ENCODE measurements around the gene APCDD1L.
"Not testable (repeated sequence)": the region's sequence is repeated elsewhere in the genome, so short reads cannot be mapped to it uniquely, and the experiment has no call there.

The APCDD1L gene

GRCh38 chr20:58506999-58507398 is 8.2 kb downstream of the APCDD1L start:
- not testable (repeated sequence) for H2AFZ ChIP-seq (ENCODE audit: low read length); H2AK5ac ChIP-seq (ENCODE audit: low read depth, low read length); H3K9me3 ChIP-seq (replicated peaks in 1 of 2; ENCODE audit: control insufficient read depth in 2 of 2, insufficient read depth in 1 of 2, low read depth in 1 of 2, low read length in 2 of 2); H4K8ac ChIP-seq (ENCODE audit: low read depth, low read length); H3K36me3 ChIP-seq (replicated peaks in 1 of 2; ENCODE audit: control insufficient read depth in 2 of 2, insufficient read depth in 2 of 2, low read length in 2 of 2); H2BK15ac ChIP-seq (ENCODE audit: low read length); H3K14ac ChIP-seq (ENCODE audit: low read length); H4K91ac ChIP-seq (ENCODE audit: low read depth, low read length, poor library complexity); H3K4me2 ChIP-seq (ENCODE audit: insufficient read depth, low read length, poor library complexity, severe bottlenecking); H2BK120ac ChIP-seq (ENCODE audit: low read depth, low read length); H3K23ac ChIP-seq (ENCODE audit: low read depth, low read length, poor library complexity); H3K27ac ChIP-seq (replicated peaks; ENCODE audit: low read length); H3K4me3 ChIP-seq (ENCODE audit: low read length in 2 of 2); H3K18ac ChIP-seq (ENCODE audit: low read length); H2BK12ac ChIP-seq (ENCODE audit: low read length); DNase-seq (ENCODE audit: low spot score); H3K79me1 ChIP-seq (ENCODE audit: low read depth, low read length); H2BK5ac ChIP-seq (ENCODE audit: low read length); H3K4ac ChIP-seq (ENCODE audit: low read length); H3K4me1 ChIP-seq (ENCODE audit: control insufficient read depth in 2 of 2, insufficient read depth in 1 of 2, low read depth in 1 of 2, low read length in 2 of 2)
- Histone ChIP-seq H3K27me3 (ENCODE audit: control insufficient read depth in 3 of 3, insufficient read depth in 3 of 3, low read depth in 1 of 3, low read length in 3 of 3) (peaks cover 0 to 14% (median 0%) of the 10 kb centered on the region in 3 experiments), H3K9ac (ENCODE audit: low read depth, low read length, poor library complexity) (peak overlapping the region; percentile 21)
- WGBS, 2 donors (ENCODE audit: extremely low coverage in 2 of 2, insufficient read length in 2 of 2, insufficient replicate concordance in 1 of 2): no CpG with 5 or more reads among the region's 3 CpGs

DNA sequence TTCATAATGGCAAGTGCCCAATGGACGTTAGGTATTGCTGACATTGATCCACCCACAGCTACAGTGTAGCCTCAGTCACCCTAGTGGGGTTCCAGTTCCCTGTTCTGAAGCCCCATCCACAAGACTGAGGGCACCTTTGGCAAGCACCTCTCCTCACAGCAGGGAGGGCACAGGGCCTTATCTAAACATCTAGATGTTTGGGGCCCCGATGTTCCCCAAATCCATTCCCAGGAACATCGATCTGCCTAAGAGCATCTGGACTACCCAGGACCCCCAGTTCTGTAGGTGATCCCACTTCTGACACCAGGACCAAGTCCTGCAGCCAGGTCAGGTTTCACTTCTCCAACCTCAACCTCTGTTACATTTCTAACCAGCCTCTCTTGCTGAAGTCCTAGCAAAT is 10.6 kb downstream of the APCDD1L start:
- H3K23ac ChIP-seq (ENCODE audit: low read depth, low read length, poor library complexity): no peak overlapping the region
- no peak overlapping the region for H3K9ac ChIP-seq (ENCODE audit: low read depth, low read length, poor library complexity)
- no peak overlapping the region for H4K8ac ChIP-seq (ENCODE audit: low read depth, low read length)
- H3K4me3 ChIP-seq (ENCODE audit: low read length in 2 of 2): no peak overlapping the region
- no peak overlapping the region for H3K14ac ChIP-seq (ENCODE audit: low read length)
- H3K79me1 ChIP-seq (ENCODE audit: low read depth, low read length): no peaks in the 10 kb centered on the region
- H3K4me1 ChIP-seq (ENCODE audit: control insufficient read depth in 2 of 2, insufficient read depth in 1 of 2, low read depth in 1 of 2, low read length in 2 of 2): no peaks in the 10 kb centered on the region
- WGBS, 2 donors (ENCODE audit: extremely low coverage in 2 of 2, insufficient read length in 2 of 2, insufficient replicate concordance in 1 of 2): no CpG with 5 or more reads among the region's 3 CpGs
- H2BK120ac ChIP-seq (ENCODE audit: low read depth, low read length): no peak overlapping the region
- H2AK5ac ChIP-seq (ENCODE audit: low read depth, low read length): no peak overlapping the region
- H3K4me2 ChIP-seq (ENCODE audit: insufficient read depth, low read length, poor library complexity, severe bottlenecking): no peak overlapping the region
- H2BK12ac ChIP-seq (ENCODE audit: low read length): no peak overlapping the region
- no peak overlapping the region for H4K91ac ChIP-seq (ENCODE audit: low read depth, low read length, poor library complexity)
- no peak overlapping the region for H2BK15ac ChIP-seq (ENCODE audit: low read length)
- no peak for DNase-seq (ENCODE audit: low spot score)
- no peak overlapping the region for H3K18ac ChIP-seq (ENCODE audit: low read length)
- H3K27ac ChIP-seq (replicated peaks; ENCODE audit: low read length): no peak overlapping the region
- H2AFZ ChIP-seq (ENCODE audit: low read length): no peak overlapping the region
- H3K27me3 ChIP-seq (ENCODE audit: control insufficient read depth in 3 of 3, insufficient read depth in 3 of 3, low read depth in 1 of 3, low read length in 3 of 3): no peaks in the 10 kb centered on the region
- no peak overlapping the region for H3K4ac ChIP-seq (ENCODE audit: low read length)
- no peak overlapping the region for H2BK5ac ChIP-seq (ENCODE audit: low read length)
- H3K36me3 ChIP-seq (replicated peaks in 1 of 2; ENCODE audit: control insufficient read depth in 2 of 2, insufficient read depth in 2 of 2, low read length in 2 of 2): no peaks in the 10 kb centered on the region
- H3K9me3 ChIP-seq (replicated peaks in 1 of 2; ENCODE audit: control insufficient read depth in 2 of 2, insufficient read depth in 1 of 2, low read depth in 1 of 2, low read length in 2 of 2): peaks cover 6 to 12% of the 10 kb centered on the region in 2 donors

- Histone ChIP-seq H3K4me2 (ENCODE audit: insufficient read depth, low read length, poor library complexity, severe bottlenecking) (no peak overlapping the region), H3K18ac (ENCODE audit: low read length) (no peak overlapping the region), H2AFZ (ENCODE audit: low read length) (no peak overlapping the region), H2BK12ac (ENCODE audit: low read length) (no peak overlapping the region), H3K9me3 (replicated peaks in 1 of 2; ENCODE audit: control insufficient read depth in 2 of 2, insufficient read depth in 1 of 2, low read depth in 1 of 2, low read length in 2 of 2) (peaks cover 6 to 16% of the 10 kb centered on the region in 2 donors), H4K91ac (ENCODE audit: low read depth, low read length, poor library complexity) (no peak overlapping the region), H3K79me1 (ENCODE audit: low read depth, low read length) (no peaks in the 10 kb centered on the region), H3K4me1 (ENCODE audit: control insufficient read depth in 2 of 2, insufficient read depth in 1 of 2, low read depth in 1 of 2, low read length in 2 of 2) (no peaks in the 10 kb centered on the region), H3K9ac (ENCODE audit: low read depth, low read length, poor library complexity) (no peak overlapping the region), H3K4me3 (ENCODE audit: low read length in 2 of 2) (no peak overlapping the region), H2AK5ac (ENCODE audit: low read depth, low read length) (no peak overlapping the region), H3K23ac (ENCODE audit: low read depth, low read length, poor library complexity) (no peak overlapping the region), H3K14ac (ENCODE audit: low read length) (no peak overlapping the region), H3K4ac (ENCODE audit: low read length) (no peak overlapping the region), H2BK15ac (ENCODE audit: low read length) (no peak overlapping the region), H2BK5ac (ENCODE audit: low read length) (no peak overlapping the region), H3K27ac (replicated peaks; ENCODE audit: low read length) (no peak overlapping the region), H4K8ac (ENCODE audit: low read depth, low read length) (no peak overlapping the region), H3K27me3 (ENCODE audit: control insufficient read depth in 3 of 3, insufficient read depth in 3 of 3, low read depth in 1 of 3, low read length in 3 of 3) (no peaks in the 10 kb centered on the region), H3K36me3 (replicated peaks in 1 of 2; ENCODE audit: control insufficient read depth in 2 of 2, insufficient read depth in 2 of 2, low read length in 2 of 2) (no peaks in the 10 kb centered on the region), H2BK120ac (ENCODE audit: low read depth, low read length) (no peak overlapping the region)
- no peak for DNase-seq (ENCODE audit: low spot score)
- WGBS, 2 donors (ENCODE audit: extremely low coverage in 2 of 2, insufficient read length in 2 of 2, insufficient replicate concordance in 1 of 2): no CpG with 5 or more reads among the region's 1 CpG
Observed at GRCh38 chr20:58503668-58504067, 11.5 kb downstream of the APCDD1L start.

GRCh38 chr20:58500256-58500655 is 14.9 kb downstream of the APCDD1L start:
- H4K8ac ChIP-seq (ENCODE audit: low read depth, low read length): no peak overlapping the region
- no peak overlapping the region for H3K27ac ChIP-seq (replicated peaks; ENCODE audit: low read length)
- no peak overlapping the region for H3K23ac ChIP-seq (ENCODE audit: low read depth, low read length, poor library complexity)
- peaks cover 3 to 9% of the 10 kb centered on the region in 2 donors for H3K9me3 ChIP-seq (replicated peaks in 1 of 2; ENCODE audit: control insufficient read depth in 2 of 2, insufficient read depth in 1 of 2, low read depth in 1 of 2, low read length in 2 of 2)
- no peak overlapping the region for H3K14ac ChIP-seq (ENCODE audit: low read length)
- no peaks in the 10 kb centered on the region for H3K36me3 ChIP-seq (replicated peaks in 1 of 2; ENCODE audit: control insufficient read depth in 2 of 2, insufficient read depth in 2 of 2, low read length in 2 of 2)
- peaks cover 3 to 20% of the 10 kb centered on the region in 2 donors for H3K4me1 ChIP-seq (ENCODE audit: control insufficient read depth in 2 of 2, insufficient read depth in 1 of 2, low read depth in 1 of 2, low read length in 2 of 2)
- no peaks in the 10 kb centered on the region for H3K79me1 ChIP-seq (ENCODE audit: low read depth, low read length)
- H2AK5ac ChIP-seq (ENCODE audit: low read depth, low read length): no peak overlapping the region
- H3K27me3 ChIP-seq (ENCODE audit: control insufficient read depth in 3 of 3, insufficient read depth in 3 of 3, low read depth in 1 of 3, low read length in 3 of 3): no peaks in the 10 kb centered on the region
- H4K91ac ChIP-seq (ENCODE audit: low read depth, low read length, poor library complexity): no peak overlapping the region
- H3K18ac ChIP-seq (ENCODE audit: low read length): no peak overlapping the region
- H2AFZ ChIP-seq (ENCODE audit: low read length): no peak overlapping the region
- H3K4me3 ChIP-seq (ENCODE audit: low read length in 2 of 2): no peak overlapping the region
- H3K9ac ChIP-seq (ENCODE audit: low read depth, low read length, poor library complexity): no peak overlapping the region
- WGBS, 2 donors (ENCODE audit: extremely low coverage in 2 of 2, insufficient read length in 2 of 2, insufficient replicate concordance in 1 of 2): no CpG with 5 or more reads among the region's 7 CpGs
- H3K4ac ChIP-seq (ENCODE audit: low read length): no peak overlapping the region
- no peak overlapping the region for H2BK5ac ChIP-seq (ENCODE audit: low read length)
- no peak overlapping the region for H2BK15ac ChIP-seq (ENCODE audit: low read length)
- H3K4me2 ChIP-seq (ENCODE audit: insufficient read depth, low read length, poor library complexity, severe bottlenecking): no peak overlapping the region
- no peak overlapping the region for H2BK120ac ChIP-seq (ENCODE audit: low read depth, low read length)
- H2BK12ac ChIP-seq (ENCODE audit: low read length): no peak overlapping the region
- DNase-seq (ENCODE audit: low spot score): no peak
